ENCODE data around the gene ST3GAL2.

DNA sequence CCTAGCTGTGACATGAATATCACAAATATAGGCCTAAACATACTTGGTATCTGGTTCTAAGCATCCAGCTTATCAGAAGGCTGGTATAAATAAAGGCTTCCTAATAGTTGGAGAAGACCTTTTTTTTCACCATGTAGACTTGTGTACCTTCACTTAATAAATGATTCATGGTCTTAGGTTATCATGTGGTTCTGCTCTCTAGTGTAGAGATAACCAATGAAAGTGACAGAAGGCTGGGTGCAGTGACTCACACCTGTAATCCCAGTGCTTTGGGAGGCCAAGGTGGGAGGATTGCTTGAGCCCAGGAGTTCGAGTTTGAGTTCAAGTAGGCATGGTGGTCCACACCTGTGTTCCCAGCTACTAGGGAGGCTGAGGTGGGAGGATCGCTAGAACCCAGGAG is 89.1 kb downstream of the ST3GAL2 start:
- TF ChIP-seq, protein P1, sequence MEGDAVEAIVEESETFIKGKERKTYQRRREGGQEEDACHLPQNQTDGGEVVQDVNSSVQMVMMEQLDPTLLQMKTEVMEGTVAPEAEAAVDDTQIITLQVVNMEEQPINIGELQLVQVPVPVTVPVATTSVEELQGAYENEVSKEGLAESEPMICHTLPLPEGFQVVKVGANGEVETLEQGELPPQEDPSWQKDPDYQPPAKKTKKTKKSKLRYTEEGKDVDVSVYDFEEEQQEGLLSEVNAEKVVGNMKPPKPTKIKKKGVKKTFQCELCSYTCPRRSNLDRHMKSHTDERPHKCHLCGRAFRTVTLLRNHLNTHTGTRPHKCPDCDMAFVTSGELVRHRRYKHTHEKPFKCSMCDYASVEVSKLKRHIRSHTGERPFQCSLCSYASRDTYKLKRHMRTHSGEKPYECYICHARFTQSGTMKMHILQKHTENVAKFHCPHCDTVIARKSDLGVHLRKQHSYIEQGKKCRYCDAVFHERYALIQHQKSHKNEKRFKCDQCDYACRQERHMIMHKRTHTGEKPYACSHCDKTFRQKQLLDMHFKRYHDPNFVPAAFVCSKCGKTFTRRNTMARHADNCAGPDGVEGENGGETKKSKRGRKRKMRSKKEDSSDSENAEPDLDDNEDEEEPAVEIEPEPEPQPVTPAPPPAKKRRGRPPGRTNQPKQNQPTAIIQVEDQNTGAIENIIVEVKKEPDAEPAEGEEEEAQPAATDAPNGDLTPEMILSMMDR (IDR thresholded peaks at IDR 0.05; ENCODE audit: extremely low read depth in 1 of 2, insufficient read depth in 1 of 2, low read depth in 1 of 2, low read length in 2 of 2): no peak
- TF ChIP-seq POLR2AphosphoS5 (IDR thresholded peaks at IDR 0.05; ENCODE audit: insufficient read depth, low read depth, low read length) (no peak), POLR2A (IDR thresholded peaks at IDR 0.05; ENCODE audit: low read depth, low read length) (no peak), EZH2 (IDR thresholded peaks at IDR 0.05; ENCODE audit: borderline replicate concordance, low read depth, low read length, severe bottlenecking) (no peak), MYC (IDR thresholded peaks at IDR 0.05; ENCODE audit: low read depth, low read length) (no peak), MAX (IDR thresholded peaks at IDR 0.05; ENCODE audit: insufficient read depth, insufficient read length) (no peak), JUN (IDR thresholded peaks at IDR 0.05; ENCODE audit: borderline replicate concordance, insufficient read depth, insufficient read length, low read depth) (no peak), GATA2 (IDR thresholded peaks at IDR 0.05; ENCODE audit: insufficient read depth, insufficient read length, low read depth, low read length) (no peak)

All from endothelial cell of umbilical vein (primary cell).